Keratinocyte (primary cell): ENCODE measurements around the gene GRM7. TPM values are rescaled to one million over a fixed set of nuclear protein-coding genes. Genes with fewer than 3 reads are reported as not detected.

Source experiments
- DNase-seq: peaks from one replicate; pipeline ENCODE4 v3.0.0-alpha.2; 2011; ENCODE audit warnings: low read depth, missing footprints, low spot score
- FAIRE-seq: peaks from 2 replicates; lab custom pipeline; 2011; peaks lifted over from hg19 to GRCh38; lab: Jason Lieb, UNC
- H2AFZ ChIP-seq: 2 replicates; pipeline ENCODE4 v1.6.0; 2012; ENCODE audit warnings: low read length, control low read depth, inconsistent platforms; ENCODE audit not compliant: control insufficient read depth
- H3K27ac ChIP-seq: 2 replicates; pipeline ENCODE4 v1.5.1; 2011; ENCODE audit warnings: low read length; ENCODE audit not compliant: control insufficient read depth, insufficient read depth
- H3K27me3 ChIP-seq: 3 replicates; pipeline ENCODE4 v1.6.0; 2011; ENCODE audit warnings: low read length; ENCODE audit not compliant: control insufficient read depth, insufficient read depth; ENCODE audit errors: extremely low read depth
- H3K36me3 ChIP-seq, 2 experiments: 2 replicates in 1 of 2; 3 replicates in 1 of 2; pipeline ENCODE4 v1.5.1; 2011; ENCODE audit warnings: low read length in 2 of 2, mild to moderate bottlenecking in 1 of 2; ENCODE audit not compliant: control insufficient read depth in 2 of 2, insufficient read depth in 2 of 2; ENCODE audit errors: extremely low read depth in 1 of 2
- H3K4me1 ChIP-seq: 3 replicates; pipeline ENCODE4 v1.5.1; 2011; ENCODE audit warnings: low read length; ENCODE audit not compliant: control insufficient read depth, insufficient read depth; ENCODE audit errors: extremely low read depth
- H3K4me2 ChIP-seq: 3 replicates; pipeline ENCODE4 v1.6.0; 2011; ENCODE audit warnings: low read depth, low read length; ENCODE audit not compliant: control insufficient read depth, insufficient read depth; ENCODE audit errors: extremely low read depth
- H3K4me3 ChIP-seq, 3 experiments: fragments of 200-600 bp in 1 of 3; sonication (generic) in 1 of 3; 2 replicates in 2 of 3; 3 replicates in 1 of 3; pipeline ENCODE4 v1.5.1; 2011 to 2016; ENCODE audit warnings: low read length in 3 of 3, mild to moderate bottlenecking in 3 of 3, control low read depth in 2 of 3, inconsistent platforms in 1 of 3, low read depth in 1 of 3, mixed read lengths in 1 of 3, mixed run types in 1 of 3, moderate library complexity in 1 of 3; ENCODE audit not compliant: control insufficient read depth in 2 of 3, insufficient read depth in 2 of 3; ENCODE audit errors: extremely low read depth in 1 of 3
- H3K79me2 ChIP-seq: 2 replicates; pipeline ENCODE4 v1.6.0; 2012; ENCODE audit warnings: low read length; ENCODE audit not compliant: control insufficient read depth, insufficient read depth
- H3K9ac ChIP-seq: 3 replicates; pipeline ENCODE4 v1.6.0; 2011; ENCODE audit warnings: low read length; ENCODE audit not compliant: control insufficient read depth, insufficient read depth; ENCODE audit errors: extremely low read depth
- H3K9me1 ChIP-seq: 3 replicates; pipeline ENCODE4 v1.6.0; 2011; ENCODE audit warnings: low read length; ENCODE audit not compliant: control insufficient read depth, insufficient read depth; ENCODE audit errors: extremely low read depth
- H3K9me3 ChIP-seq: 2 replicates; pipeline ENCODE4 v1.5.1; 2012; ENCODE audit warnings: low read depth, low read length; ENCODE audit not compliant: control insufficient read depth
- H4K20me1 ChIP-seq: 3 replicates; pipeline ENCODE4 v1.6.0; 2011; ENCODE audit warnings: low read length; ENCODE audit not compliant: control insufficient read depth, insufficient read depth; ENCODE audit errors: extremely low read depth
- EZH2 ChIP-seq: IDR thresholded peaks from one replicate; pipeline ENCODE4 v1.6.1; 2012; ENCODE audit warnings: inconsistent platforms, mild to moderate bottlenecking, low read length, moderate library complexity
- dilution Hi-C: fragments of 300-500 bp; cut with MboI; formaldehyde crosslinking; loops from one replicate; pipeline ENCODE4 v1.7.0; 2020; ENCODE audit warnings: low sequenced_read_pairs; ENCODE audit not compliant: extremely low pct_ligation_motif_present
- polyA plus RNA-seq, 5 experiments: library from polyadenylated mRNA; depleted of rRNA in 3 of 5; stranded (reverse) in 3 of 5; stranded (forward) in 1 of 5; unstranded in 1 of 5; fragments of >200 nt; gene quantifications; 1 replicate in 1 of 5; 2 replicates in 3 of 5; 3 replicates in 1 of 5; pipeline versions ENCODE4 v1.2.1 to v1.2.3, GENCODE V29; 2011 to 2012; ENCODE audit warnings: missing spikeins in 2 of 5, low read depth in 1 of 5, low replicate concordance in 1 of 5
- TF ChIP-seq, protein P1 (sequence below), 3 experiments: IDR thresholded peaks in 1 of 3; conservative IDR thresholded peaks in 1 of 3; optimal IDR thresholded peaks in 1 of 3; 2 replicates in 2 of 3; 3 replicates in 1 of 3; pipeline versions ENCODE3 to v1.5.1; 2011; ENCODE audit warnings: low read length in 3 of 3, mild to moderate bottlenecking in 3 of 3, moderate library complexity in 2 of 3, control low read depth in 1 of 3, inconsistent platforms in 1 of 3; ENCODE audit not compliant: insufficient read depth in 2 of 3; ENCODE audit errors: extremely low read depth in 1 of 3

GRM7 gene
- polyA plus RNA-seq, 1 donor (not counting 4 experiments of a cell fraction or from before 2014, with no cell fraction given), result not detected

DNA sequence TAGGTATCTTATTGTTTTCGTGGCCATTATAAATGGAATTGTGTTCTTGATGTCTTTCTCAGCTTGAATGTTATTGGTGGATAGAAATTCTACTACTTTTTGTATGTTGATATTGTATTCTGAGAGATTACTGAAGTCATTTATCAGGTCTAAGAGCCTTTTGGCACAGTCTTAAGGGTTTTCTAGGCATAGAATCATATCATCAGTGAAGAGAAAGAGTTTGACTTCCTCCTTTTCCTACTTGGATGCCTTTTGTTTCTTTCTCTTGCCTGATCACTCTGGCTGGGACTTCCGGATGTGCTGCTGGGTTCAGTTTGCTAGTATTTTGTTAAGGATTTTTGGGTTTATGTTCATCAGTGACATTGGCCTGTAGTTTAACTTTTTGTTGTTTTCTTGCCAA is 527.1 kb downstream of the GRM7 start:
- Histone ChIP-seq H3K4me2 (no peak overlapping the region), H4K20me1 (no peaks in the 10 kb centered on the region), H3K27me3 (no peaks in the 10 kb centered on the region), H3K36me3 (no peaks in the 10 kb centered on the region), H3K9me1 (no peaks in the 10 kb centered on the region), H3K4me1 (no peaks in the 10 kb centered on the region), H3K9me3 (no peaks in the 10 kb centered on the region), H3K27ac (no peak overlapping the region), H3K9ac (no peak overlapping the region), H2AFZ (no peak overlapping the region), H3K4me3 (no peak overlapping the region), H3K79me2 (no peaks in the 10 kb centered on the region)
- DNase-seq (no peak), FAIRE-seq (no peak)
- no peak for TF ChIP-seq EZH2
- TF ChIP-seq, protein P1, sequence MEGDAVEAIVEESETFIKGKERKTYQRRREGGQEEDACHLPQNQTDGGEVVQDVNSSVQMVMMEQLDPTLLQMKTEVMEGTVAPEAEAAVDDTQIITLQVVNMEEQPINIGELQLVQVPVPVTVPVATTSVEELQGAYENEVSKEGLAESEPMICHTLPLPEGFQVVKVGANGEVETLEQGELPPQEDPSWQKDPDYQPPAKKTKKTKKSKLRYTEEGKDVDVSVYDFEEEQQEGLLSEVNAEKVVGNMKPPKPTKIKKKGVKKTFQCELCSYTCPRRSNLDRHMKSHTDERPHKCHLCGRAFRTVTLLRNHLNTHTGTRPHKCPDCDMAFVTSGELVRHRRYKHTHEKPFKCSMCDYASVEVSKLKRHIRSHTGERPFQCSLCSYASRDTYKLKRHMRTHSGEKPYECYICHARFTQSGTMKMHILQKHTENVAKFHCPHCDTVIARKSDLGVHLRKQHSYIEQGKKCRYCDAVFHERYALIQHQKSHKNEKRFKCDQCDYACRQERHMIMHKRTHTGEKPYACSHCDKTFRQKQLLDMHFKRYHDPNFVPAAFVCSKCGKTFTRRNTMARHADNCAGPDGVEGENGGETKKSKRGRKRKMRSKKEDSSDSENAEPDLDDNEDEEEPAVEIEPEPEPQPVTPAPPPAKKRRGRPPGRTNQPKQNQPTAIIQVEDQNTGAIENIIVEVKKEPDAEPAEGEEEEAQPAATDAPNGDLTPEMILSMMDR (optimal IDR thresholded peaks at IDR 0.05 in 1 of 3, IDR thresholded peaks at IDR 0.05 in 1 of 3, conservative IDR thresholded peaks at IDR 0.05 in 1 of 3; ENCODE audit: extremely low read depth in 1 of 3, insufficient read depth in 2 of 3, low read length in 3 of 3), result no peak
- dilution Hi-C loops, result no loop called here

DNA sequence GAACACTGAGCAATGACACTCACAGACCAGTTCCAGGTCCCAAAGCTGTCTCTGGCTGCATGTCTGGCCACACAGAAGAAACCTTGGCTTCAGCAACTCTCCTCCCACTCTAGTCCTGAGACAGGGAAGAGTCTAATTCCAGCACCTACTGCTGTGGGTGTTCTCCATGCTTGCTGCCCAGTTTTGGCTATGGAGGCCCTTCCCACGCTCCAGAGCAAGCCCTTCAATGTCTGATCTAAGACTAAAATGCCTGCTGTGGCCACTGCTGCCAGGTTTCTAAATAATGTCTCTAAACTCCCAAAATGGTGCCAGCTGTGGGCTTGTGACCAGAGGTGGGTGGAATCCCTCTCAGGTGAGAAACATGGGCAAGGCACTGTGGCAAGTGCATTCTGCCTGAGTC is 531.3 kb downstream of the GRM7 start:
- Histone ChIP-seq H3K36me3 (no peaks in the 10 kb centered on the region), H3K4me1 (no peaks in the 10 kb centered on the region), H3K27ac (no peak overlapping the region), H4K20me1 (no peaks in the 10 kb centered on the region), H3K9me3 (no peaks in the 10 kb centered on the region), H2AFZ (no peak overlapping the region), H3K79me2 (no peaks in the 10 kb centered on the region), H3K4me2 (no peak overlapping the region), H3K9ac (no peak overlapping the region), H3K9me1 (no peaks in the 10 kb centered on the region), H3K4me3 (no peak overlapping the region), H3K27me3 (no peaks in the 10 kb centered on the region)
- FAIRE-seq, result no peak
- DNase-seq, result no peak
- dilution Hi-C loops, result no loop called here
- TF ChIP-seq, protein P1 (optimal IDR thresholded peaks at IDR 0.05 in 1 of 3, IDR thresholded peaks at IDR 0.05 in 1 of 3, conservative IDR thresholded peaks at IDR 0.05 in 1 of 3; ENCODE audit: extremely low read depth in 1 of 3, insufficient read depth in 2 of 3, low read length in 3 of 3), result no peak
- TF ChIP-seq EZH2, result no peak
